Effector CD8-positive, alpha-beta T cell (primary cell): ENCODE measurements around the gene TRIM5.
"Not testable (repeated sequence)": the region's sequence is repeated elsewhere in the genome, so short reads cannot be mapped to it uniquely, and the experiment has no call there.

Experiments used
- DNase-seq: peaks from one replicate; lab custom pipeline; 2025; lab: John Stamatoyannopoulos, UW

Gene TRIM5

GRCh38 chr11:5689551-5689983, 4.7 kb upstream of the TRIM5 start, which contains the start of gene TRIM22:
TRIM22 (plus strand) TSS chr11:5689790; CDS start chr11:5696233, 6,443 bp downstream.
- DNase-seq = peak; percentile 16

GRCh38 chr11:5688482-5688881, 3.6 kb upstream of the TRIM5 start:
- no peak for DNase-seq

GRCh38 chr11:5686426-5686825, 1.6 kb upstream of the TRIM5 start:
- DNase-seq = no peak

GRCh38 chr11:5684036-5684645, 733 bp downstream of the TRIM5 start:
- DNase-seq = no peak

- DNase-seq = peak; percentile 32
Observed at GRCh38 chr11:5683620-5684019, 1.3 kb downstream of the TRIM5 start.

GRCh38 chr11:5682890-5683441, 1.9 kb downstream of the TRIM5 start:
- DNase-seq = not testable (repeated sequence)

GRCh38 chr11:5679811-5680210, 5.1 kb downstream of the TRIM5 start:
- DNase-seq = no peak

- DNase-seq = no peak
Observed at GRCh38 chr11:5674391-5674790, 10.5 kb downstream of the TRIM5 start.

GRCh38 chr11:5671831-5672230, 13.0 kb downstream of the TRIM5 start:
- DNase-seq = no peak

- no peak for DNase-seq
Observed at GRCh38 chr11:5666402-5666793, 18.5 kb downstream of the TRIM5 start.

GRCh38 chr11:5665746-5666401, 19.0 kb downstream of the TRIM5 start:
- DNase-seq = no peak

- DNase-seq = no peak
Observed at GRCh38 chr11:5665051-5665570, 19.8 kb downstream of the TRIM5 start.

GRCh38 chr11:5663511-5663910, 21.4 kb downstream of the TRIM5 start:
- no peak for DNase-seq

GRCh38 chr11:5658318-5658717, 26.6 kb downstream of the TRIM5 start:
- DNase-seq = no peak

- not testable (repeated sequence) for DNase-seq
Observed at GRCh38 chr11:5656956-5657355, 27.9 kb downstream of the TRIM5 start.

GRCh38 chr11:5655474-5655873, 29.4 kb downstream of the TRIM5 start:
- no peak for DNase-seq

GRCh38 chr11:5646139-5646538, 38.7 kb downstream of the TRIM5 start:
- DNase-seq = no peak

GRCh38 chr11:5643585-5643984, 41.3 kb downstream of the TRIM5 start:
- no peak for DNase-seq

GRCh38 chr11:5639953-5640352, 44.9 kb downstream of the TRIM5 start:
- DNase-seq = no peak

- no peak for DNase-seq
Observed at GRCh38 chr11:5631969-5632635, 52.8 kb downstream of the TRIM5 start.

- no peak for DNase-seq
Observed at GRCh38 chr11:5631417-5631816, 53.5 kb downstream of the TRIM5 start.

- DNase-seq = no peak
Observed at GRCh38 chr11:5626196-5626595, 58.7 kb downstream of the TRIM5 start.

- no peak for DNase-seq
Observed at GRCh38 chr11:5625281-5625680, 59.6 kb downstream of the TRIM5 start.
